Inflammatory macrophage (primary cell): ENCODE results near the gene TREH.

Experiments used
- DNase-seq, 2 donors: peaks; one replicate each; pipeline ENCODE4 v3.0.0-alpha.2; 2020 to 2022

Gene TREH

DNA sequence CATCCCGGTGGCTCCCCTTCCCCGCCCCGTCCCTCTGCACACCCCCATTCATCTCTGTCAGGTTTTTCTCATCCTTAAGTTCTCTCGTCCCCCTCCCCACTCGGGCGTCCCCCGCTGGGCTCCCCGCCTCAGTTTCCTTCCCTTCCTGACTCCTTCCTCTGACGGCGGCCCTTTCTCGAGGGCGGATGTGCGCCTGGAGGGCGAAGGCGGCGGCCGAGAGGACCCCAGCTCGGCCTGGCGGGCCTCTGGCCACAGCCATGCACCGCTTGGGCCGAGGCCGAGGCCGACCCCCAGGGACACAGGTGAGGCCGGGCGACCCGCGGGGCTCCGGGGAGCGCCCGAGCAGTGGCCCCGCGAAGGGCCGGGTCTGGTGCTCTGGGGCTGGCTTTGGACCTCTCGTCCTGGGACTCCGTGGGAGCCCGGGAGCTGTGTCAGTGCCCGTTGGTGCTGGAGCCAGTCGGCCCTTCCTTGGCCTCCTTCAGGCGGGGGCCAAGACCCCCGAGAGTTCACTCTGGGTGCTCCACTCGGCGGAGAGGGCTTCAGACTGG is 69.2 kb downstream of the TREH start:
- no peak for DNase-seq

DNA sequence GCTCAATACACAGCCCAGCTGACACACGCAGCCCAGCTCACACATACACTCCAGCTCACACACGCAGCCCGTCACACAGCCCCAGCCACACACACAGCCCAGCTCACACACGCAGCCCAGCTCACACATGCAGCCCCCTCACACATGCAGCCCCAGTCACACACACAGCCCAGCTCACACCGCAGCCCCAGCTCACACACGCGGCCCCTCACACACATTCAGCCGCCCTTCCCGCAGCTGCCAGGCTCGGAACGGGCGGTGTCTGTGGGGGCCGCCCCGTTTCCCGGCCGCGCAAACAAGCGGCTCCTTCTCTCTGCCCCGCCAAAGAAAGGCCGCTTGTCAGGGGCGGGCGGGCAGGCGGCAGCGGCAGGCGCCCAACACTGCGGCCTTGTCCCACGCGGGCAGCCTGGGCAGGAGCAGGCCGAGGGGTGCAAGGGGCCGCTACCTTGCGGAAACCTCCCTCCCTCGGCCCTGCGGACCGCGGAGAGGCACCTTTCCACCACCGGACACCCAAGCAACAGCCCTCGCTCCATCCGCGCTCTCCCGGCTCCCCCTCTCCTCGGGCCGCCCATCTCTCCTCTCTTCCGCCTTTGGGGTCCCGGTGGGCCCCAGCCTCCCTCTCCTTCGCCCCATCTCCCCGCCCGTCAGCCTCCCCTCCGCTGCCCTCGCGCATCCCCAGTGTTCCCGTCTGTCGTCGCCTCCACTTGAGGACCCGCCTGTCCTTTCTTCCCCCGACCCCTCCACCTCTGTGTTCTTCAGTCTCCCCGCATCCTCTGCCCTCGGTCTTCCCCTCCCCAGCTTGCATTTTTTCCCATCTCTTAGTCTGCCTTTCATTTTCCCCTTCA is 69.8 kb downstream of the TREH start:
- DNase-seq = no peak

DNA sequence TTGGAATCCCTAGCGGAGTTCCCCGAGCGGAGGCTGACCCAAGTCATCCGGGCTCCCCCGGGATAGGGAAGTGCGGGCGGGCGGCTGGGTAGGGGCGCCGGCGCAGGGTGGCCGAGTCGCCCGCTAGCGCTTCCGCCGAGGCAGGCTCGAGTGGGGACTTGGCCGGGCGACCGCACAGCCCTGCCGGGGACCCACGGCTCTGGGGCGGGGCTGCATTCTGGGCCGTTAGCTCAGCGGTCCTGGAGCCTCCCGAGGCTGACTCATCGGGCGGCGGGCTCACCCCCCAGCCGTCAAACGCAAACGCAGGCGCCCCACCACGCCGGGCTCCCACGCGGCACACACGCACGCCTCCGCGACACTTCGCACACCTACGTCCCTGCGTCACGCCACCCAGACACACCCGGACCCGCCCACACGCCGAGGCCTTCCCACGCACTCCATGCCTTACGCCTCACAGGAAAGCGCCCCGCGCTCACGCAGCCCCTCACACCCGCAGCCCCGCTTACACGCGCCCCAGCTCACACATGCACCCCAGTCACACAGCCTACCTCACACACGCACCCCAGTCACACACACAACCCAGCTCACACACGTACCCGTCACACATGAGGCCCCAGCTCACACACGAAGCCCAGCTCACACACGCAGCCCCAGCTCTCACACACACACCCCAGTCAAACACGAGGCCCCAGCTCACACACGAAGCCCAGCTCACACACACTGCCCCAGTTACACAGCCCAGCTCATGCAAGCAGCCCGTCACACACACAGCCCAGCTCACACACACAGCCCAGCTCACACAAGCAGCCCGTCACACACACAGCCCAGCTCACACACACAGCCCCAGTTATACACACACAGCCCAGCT is 70.9 kb downstream of the TREH start:
- peak; percentile 47 to 83 for DNase-seq

DNA sequence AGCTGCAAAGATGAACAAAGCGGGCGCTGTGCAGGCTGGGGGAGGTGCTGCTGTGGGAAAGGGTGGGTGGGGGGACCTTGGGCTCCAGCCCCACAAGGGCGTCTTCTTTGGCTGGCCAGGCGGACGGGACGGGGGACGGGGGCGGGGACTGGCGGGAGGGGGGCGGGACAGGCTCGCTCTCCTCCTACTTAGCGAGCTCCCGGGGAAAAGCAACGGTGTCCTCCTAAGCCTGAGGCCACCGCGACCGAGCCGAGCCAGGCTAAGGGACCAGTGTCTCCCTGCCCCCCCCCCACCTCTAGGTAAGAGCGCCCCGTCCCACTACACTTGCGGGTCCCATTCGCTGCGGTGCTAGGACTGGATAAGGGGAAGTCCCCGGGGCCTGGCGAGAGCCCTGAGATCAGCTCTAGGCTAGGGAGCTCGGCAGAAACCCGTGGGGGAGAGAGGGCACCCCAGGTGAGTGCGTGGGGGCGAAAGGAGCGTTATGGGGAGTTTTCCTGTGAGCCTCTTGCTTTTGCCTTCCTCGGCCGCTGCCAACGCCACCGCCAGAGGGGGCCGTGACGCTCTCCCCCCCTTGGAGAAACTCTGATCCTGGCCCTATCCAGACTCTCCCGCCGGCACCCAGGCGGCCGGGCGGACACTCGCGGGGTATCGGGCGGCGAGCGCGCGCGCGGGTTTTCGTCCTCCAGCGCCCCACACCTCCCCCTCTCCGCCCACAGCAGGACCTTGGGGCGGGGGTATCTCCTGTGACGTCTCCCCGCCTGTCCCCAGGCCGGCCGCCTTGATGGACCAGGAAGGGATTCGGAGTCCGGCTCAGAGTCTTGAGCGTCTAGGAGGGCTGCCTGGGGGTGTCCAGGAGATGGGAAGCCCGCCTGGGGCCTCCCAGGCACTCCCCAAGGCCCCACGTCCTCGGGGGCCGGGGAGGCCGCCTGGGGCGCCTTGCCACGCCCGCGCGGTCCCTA is 71.8 kb downstream of the TREH start, which contains the start of gene PHLDB1:
TSS of gene PHLDB1 (plus strand) at position 215 of the 959 bp plus-strand sequence. CDS start 6,222 bp downstream, outside the sequence.
- DNase-seq = peak; percentile 18 to 39
